ENCODE measurements around the gene DPY19L1.

GRCh38 chr7:35019801-35020200 is 17.5 kb downstream of the DPY19L1 start:
- no peak for TF ChIP-seq CTCF (IDR thresholded peaks at IDR 0.05; ENCODE audit: poor library complexity, severe bottlenecking)
- TF ChIP-seq SMC3 (conservative IDR thresholded peaks at IDR 0.05; ENCODE audit: poor library complexity), result no peak
- TF ChIP-seq POLR2AphosphoS5 (IDR thresholded peaks at IDR 0.05), result no peak
- no peak for TF ChIP-seq EP300 (conservative IDR thresholded peaks at IDR 0.05; ENCODE audit: poor library complexity, severe bottlenecking)

Data from neural cell (in vitro differentiated cells).